HuH-7.5 (cell line): Measurements from ENCODE around the gene GLS.

ENCODE experiments used
- DNase-seq: peaks from one replicate; pipeline ENCODE4 v3.0.0; 2011; ENCODE audit warnings: low spot score

GLS gene

DNA sequence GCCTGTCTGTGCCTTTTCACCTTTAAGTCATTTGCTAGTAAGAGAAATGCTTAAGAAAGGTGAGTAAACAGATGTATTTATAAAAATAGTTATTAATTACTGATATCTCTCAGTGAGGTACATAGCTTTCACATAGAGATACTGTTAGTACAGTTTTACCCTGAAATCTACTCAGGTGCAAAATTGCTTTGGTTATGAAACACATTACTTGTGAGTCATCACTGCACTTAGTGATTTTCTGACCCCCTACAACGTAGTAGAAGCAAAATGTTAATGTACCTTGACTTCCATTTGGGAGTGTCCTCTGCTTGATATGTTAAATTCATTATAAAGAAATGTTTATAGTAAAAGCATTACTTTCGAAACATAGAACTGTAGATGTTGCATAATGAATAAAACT is 6.5 kb downstream of the GLS start:
- no peak for DNase-seq

GRCh38 chr2:190888449-190888848 is 7.8 kb downstream of the GLS start:
- DNase-seq = no peak

DNA sequence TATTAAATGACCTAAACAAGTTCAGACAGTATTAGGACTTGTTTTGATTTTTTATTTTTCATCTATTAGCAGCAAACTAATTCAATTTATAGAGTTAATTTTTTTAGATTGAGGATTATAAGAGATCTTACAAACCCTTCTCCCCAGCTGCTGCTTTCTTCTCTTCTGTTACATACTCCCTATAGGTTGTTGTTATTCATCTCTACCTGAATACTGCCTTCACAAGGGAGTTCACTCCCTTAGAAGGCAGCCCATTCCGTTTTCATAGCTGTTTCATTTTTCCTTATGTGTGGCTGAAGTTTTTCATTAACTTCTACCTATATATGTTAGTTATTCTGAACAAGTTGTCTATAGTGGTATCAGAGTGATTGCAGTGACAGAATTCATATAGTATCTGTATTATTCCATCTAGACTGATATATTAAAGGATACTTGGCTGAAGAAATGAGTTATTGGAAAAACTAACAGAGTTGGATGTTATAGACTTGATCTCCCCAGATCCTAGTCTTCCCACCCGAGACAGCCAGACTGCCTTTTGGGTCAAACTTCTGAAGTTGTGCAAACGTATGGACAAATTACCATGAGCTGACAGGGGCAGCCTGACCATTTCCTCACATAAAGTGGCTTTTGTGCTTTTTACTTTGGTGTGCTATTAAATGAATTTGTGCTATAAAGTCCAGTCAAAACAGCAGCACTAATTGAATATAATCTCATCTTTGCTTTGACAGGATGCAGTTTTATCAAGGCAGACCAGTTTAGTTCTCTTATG is 8.7 kb downstream of the GLS start:
- DNase-seq = no peak

DNA sequence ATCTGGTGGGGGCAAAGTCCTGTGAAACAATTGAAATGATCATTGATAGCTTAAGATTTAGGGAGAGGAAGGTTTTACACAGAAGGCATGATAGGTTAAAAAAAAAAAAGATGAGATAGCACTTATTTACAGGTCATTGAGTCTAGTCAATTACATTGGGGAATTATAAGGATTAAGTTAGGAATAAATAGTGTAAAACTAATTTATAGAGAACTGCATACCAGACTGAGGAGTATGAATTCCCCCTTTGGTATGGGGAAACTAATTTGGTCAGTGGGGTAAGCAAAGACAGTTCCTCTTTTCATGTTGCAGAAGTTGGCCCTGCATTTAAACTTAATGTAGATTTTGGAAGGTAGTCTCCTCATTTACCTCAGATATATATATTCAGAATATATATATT is 10.8 kb downstream of the GLS start:
- no peak for DNase-seq

DNA sequence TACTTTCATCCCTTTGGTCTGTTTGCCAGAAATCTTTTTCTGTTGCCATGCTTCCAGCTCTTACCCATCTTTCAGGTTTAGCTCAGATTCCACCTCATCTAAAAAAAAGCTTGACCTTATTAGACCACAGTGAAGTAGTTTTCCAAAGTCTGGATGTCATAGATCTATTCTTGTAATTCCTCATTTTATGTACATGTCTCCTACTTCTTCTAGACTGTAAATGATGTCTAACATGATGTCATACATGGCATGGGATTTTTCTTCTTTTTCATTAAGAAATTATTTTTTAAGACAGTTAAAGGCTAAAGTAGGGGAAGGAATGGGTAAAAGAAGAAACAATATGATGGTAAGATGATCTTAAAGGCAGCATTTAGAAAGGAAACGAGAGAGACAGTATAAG is 11.3 kb downstream of the GLS start:
- DNase-seq = no peak

GRCh38 chr2:190893157-190893556 is 12.5 kb downstream of the GLS start:
- no peak for DNase-seq

DNA sequence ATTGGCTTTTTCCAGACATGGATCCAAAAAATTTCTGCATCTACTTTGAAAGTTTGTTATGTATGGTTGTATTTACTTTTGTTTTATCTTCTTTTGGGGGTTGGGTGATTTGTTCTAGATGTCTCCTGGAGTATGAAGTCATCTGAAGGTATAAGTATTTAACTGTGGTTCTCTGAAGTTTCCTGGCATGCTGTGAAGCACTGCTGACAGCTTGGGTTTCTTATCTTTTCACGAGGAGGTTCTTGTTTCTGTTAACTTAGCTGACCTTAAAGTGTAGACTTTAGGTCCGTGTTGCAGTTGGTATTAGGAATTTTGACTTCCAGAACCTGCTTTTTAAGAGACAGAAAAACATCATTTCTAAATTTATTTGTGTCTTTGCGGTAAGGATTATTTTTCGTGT is 15.9 kb downstream of the GLS start:
- no peak for DNase-seq

- no peak for DNase-seq
Measured at GRCh38 chr2:190903693-190904450, 23.3 kb downstream of the GLS start.

GRCh38 chr2:190904640-190905261 is 24.1 kb downstream of the GLS start:
- DNase-seq = no peak

- DNase-seq = no peak
Measured at GRCh38 chr2:190908532-190908931, 27.9 kb downstream of the GLS start.

GRCh38 chr2:190909680-190910079 is 29.1 kb downstream of the GLS start:
- DNase-seq = no peak

GRCh38 chr2:190910341-190911136 is 29.9 kb downstream of the GLS start:
- no peak for DNase-seq

- no peak for DNase-seq
Measured at GRCh38 chr2:190911813-190912212, 31.2 kb downstream of the GLS start.

- DNase-seq = no peak
Measured at GRCh38 chr2:190912726-190913125, 32.1 kb downstream of the GLS start.

- no peak for DNase-seq
Measured at GRCh38 chr2:190913725-190914124, 33.1 kb downstream of the GLS start.

DNA sequence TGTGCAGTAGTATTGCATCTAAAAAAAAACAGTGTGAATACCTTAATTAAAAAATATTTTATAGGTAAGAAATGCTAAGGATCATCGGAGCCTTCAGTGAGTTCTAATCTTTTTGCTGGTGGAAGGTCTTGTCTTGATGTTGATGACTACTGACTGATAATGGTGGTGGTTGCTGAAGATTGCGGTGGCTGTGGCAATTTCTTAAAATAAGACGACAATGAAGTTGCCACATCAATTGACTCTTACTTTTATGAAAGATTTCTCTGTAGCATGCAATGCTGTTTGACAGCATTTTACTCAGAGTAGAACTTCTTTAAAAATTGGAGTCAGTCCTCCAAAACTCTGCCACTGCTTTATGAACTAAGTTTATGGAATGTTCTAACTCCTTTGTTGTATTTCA is 36.2 kb downstream of the GLS start:
- DNase-seq = no peak

DNA sequence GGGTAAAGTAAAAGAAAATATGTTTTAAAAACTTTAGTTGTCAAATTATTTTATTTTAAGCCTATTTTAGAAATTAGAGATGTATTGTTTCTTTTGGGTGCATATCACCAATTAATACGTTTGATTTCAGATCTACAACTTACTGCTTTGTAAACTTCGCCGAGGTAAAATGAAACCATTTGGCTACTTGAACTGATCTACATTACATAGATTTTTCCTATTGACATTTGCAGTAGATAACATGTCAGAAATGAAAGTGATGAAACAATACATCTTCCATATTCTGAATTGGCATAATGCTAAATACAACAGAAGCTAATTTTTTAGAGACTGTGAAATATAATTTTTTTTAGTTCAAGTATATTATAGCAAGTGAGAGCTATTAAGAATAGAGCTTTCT is 39.5 kb downstream of the GLS start:
- DNase-seq = no peak

DNA sequence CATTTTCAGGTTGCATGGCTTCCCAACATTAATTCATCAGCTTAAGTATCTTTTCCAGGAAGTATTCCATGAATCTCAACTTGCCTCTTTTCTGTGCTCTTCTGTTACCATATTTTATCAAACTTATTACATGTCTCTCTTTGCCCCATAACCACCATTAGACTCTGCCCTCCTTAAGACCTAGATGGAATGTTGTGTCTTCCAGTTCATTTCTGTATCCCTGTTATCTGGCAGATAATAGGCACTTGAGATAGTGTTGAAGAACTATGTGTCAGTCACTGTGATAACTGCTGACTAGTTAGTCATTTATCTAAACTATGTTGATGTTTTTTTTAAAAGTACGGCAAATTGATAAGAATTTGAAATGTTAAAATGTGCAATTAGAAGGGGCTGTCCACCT is 41.8 kb downstream of the GLS start:
- no peak for DNase-seq

DNA sequence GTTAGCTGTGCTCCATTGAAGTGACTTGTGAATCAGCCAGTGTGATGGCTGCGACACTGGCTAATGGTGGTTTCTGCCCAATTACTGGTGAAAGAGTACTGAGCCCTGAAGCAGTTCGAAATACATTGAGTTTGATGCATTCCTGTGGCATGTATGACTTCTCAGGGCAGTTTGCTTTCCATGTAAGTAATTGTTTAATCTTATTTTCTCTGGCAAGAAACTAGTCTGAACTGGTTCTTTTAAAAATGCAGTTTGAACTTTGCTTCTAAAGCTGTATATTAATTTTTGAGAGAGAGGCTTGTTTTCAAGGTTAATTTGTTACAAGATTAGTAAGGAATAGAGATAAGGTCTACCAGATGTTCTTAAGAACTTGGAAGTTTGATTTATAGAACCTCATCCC is 46.7 kb downstream of the GLS start:
- no peak for DNase-seq

- no peak for DNase-seq
Measured at GRCh38 chr2:190929919-190930318, 49.3 kb downstream of the GLS start.

- no peak for DNase-seq
Measured at GRCh38 chr2:190930411-190930810, 49.8 kb downstream of the GLS start.

DNA sequence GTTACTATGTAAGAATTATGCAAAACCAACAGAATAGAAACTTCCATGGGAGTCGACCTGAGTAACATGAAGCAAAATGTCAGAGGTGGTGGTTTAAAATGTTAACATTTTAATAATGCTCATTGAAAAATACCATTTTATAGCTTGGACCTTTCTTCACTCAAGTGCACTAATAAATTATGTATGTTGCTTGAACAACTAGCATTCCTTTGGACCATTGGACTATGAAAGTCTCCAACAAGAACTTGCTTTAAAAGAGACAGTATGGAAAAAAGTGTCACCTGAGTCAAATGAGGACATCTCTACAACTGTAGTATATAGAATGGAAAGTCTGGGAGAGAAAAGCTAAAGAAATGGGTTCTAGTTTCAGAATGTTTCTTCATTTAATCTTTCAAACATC is 51.9 kb downstream of the GLS start:
- no peak for DNase-seq
